DMS 273 (cell line): ENCODE data around the gene KLC3.

ENCODE experiments used
- DNase-seq: peaks from one replicate; lab custom pipeline; 2025; ENCODE audit not compliant: unreplicated experiment; lab: John Stamatoyannopoulos, UW

KLC3 gene

DNA sequence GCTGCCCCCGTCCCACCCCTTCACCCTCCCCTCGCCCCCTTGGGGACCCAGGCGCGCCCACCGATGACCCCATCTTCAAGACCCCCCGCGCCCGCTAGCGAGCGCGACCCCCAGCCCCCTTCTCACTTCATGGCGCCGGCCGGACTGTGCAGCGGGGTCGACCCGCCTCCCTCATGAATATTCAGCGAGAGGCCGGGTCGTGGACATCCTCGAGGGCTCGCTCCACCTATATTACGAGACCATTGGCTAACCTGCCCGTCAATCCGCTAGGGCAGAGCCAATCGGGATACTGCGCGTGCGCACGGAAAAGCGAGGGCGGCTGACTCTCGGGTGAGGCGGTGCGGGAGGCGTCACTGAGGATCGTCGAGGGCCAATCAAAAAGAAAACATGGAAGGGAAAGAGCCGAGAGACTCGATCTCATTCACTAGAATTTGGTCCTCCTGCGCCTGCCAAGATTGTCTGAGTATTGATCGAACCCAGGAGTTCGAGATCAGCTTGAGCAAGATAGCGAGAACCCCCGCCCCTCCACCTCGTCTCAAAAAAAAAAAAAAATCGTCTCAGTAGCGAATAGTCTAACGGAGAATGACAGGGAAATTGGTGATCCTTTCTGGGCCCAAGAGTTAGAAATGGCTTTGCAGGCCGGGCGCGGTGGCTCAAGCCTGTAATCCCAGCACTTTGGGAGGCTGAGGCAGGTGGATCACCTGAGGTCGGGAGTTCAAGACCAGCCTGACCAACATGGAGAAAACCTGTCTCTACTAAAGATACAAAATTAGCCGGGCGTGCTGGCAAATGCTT, 30.1 kb downstream of the KLC3 start, which contains the start of gene ERCC2:
Gene ERCC2 (minus strand): TSS at position 164 of the 795 bp plus-strand sequence. CDS start 33 bp downstream, at position 131.
- DNase-seq: peak; percentile 99

DNA sequence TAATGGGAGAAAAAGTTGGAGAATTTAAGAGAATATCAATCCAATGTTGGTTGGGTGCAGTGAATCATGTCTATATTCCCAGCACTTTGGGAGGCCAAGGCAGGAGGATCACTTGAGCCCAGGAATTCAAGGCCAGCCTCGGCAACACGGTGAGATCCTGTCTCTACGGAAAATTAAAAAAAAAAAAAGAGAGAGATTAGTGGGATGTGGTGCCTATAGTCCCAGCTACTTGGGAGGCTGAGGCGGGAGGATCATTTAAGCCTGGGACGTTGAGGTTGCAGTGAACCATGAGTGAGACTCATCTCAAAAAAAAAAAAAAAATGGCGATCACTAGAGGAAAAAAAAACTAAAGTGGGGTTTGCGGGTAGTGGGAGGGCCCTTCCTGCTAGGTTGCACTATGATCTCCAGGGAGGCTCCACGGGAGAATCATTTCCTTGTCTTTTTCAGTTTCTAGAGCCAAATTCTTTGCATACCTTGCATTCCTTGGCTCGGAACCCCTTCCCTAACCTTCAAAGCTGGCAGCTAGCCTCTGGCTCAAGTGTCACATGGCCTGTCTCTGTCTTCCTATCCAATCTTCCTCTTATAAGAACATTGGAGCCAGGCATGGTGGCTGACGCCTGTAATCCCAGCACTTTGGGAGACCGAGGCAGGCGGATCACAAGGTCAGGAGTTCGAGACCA, 35.6 kb downstream of the KLC3 start:
- no peak for DNase-seq

GRCh38 chr19:45380107-45380506, 39.6 kb downstream of the KLC3 start:
- no peak for DNase-seq

- no peak for DNase-seq
Measured at GRCh38 chr19:45382426-45382825, 41.9 kb downstream of the KLC3 start.

DNA sequence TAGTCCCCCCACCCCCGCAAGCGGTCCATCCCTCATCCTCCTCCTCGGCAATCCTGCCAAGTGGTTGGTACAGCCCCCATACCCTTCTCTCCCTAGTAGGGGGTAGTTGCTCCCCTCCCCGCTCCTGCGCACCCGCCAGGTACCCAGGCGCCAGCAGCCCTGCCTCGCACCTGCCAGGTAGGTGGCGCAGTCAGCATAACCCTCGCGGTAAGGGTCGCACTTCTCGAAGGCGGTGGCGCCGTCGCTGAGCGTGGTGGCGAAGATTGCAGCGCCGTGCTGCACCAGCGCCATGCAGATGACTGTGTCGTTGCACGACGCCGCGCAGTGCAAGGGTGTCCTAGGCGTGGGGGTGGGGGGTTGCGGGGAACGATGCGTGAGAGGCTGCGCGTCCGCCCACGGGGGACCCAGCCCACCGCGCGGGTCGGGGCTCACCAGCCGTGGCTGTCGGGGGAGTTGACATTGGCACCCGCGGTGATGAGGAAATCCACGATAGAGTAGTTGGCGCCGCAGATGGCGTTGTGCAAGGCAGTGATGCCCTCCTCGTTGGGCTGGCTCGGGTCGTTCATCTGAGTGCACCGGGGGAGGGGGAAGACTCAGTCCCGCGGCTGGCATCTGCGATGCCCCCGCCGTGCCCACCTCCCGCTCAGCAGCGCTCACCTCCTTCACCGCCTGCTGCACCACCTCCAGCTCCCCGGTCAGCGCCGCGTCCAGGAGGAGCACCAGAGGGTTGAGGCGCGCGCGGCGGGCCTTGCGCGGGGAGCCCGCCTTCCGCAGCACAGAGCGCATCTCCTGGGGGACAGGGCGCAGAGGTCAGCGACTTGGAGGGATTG, 45.1 kb downstream of the KLC3 start:
- peak; percentile 68 for DNase-seq

DNA sequence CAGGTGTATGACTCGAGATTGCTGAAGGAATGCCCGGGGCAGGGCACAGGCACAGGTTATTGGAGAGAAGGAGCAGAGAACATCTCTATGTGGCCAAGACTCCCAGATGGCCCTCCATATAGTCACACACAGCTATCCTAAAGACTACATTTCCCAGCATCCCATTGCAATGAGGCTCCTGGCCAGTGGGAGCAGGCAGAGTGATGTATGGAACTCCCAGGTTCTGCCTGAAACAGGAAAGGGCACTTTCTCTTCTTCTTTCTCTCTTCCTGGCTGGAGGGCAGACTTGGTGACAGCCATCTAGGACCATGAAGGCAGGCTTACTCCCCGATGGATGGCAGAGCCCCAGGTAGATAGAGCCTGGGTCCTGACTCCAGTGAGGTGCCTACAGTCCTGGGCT, 50.8 kb downstream of the KLC3 start:
- DNase-seq: peak; percentile 72

DNA sequence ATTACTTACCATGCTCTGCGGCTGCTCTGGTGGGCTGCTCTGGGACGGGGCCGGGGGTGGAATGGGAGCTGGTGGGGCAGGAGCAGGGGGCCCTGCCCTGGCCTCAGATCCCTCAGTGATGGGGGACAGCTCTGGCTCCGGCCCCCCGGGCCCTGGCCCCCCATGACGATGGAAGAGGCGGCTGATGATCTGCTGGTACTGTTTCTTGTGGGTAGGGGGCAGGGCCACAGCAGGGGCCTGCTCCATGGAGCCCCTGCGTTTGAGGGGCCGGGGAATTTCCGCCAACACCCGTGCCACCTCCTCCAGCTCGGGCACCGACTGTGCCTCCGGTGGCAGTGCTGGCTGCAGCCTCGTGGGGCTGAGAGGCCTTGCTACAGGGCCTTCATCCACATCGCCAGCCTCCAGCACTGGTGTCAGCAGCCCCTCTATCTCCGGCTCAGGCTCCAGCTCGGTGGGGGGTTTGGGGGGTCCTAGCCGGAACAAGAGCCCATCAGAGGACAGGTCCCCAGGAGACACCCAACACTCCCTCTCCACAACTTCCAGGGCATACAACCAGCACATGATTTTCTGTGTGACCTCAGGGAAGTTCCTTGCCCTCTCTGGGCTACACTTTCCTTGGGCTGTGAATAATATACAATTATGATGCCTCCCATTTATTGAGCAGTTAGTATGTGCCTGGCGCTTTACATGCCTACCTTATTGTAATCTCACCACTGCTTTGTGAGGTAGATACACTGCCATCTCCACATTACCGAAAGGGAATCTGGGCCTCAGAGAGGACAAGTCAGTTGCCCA, 51.5 kb downstream of the KLC3 start:
- no peak for DNase-seq

GRCh38 chr19:45395821-45396617, 55.5 kb downstream of the KLC3 start:
- DNase-seq: no peak

- peak; percentile 68 for DNase-seq
Measured at GRCh38 chr19:45400192-45400591, 59.6 kb downstream of the KLC3 start.
